IPS DF 6.9 (cell line): Measurements from ENCODE around the gene PCDHAC1.
A peak's percentile ranks its signal among the peaks of the same experiment; 100 is the strongest.

ENCODE experiments used
- DNase-seq: peaks from one replicate; pipeline ENCODE4 v3.0.0-alpha.2; 2013; ENCODE audit warnings: low read depth, low spot score
- H3K27ac ChIP-seq: one replicate; pipeline ENCODE4 v1.5.1; 2013; ENCODE audit warnings: low read length, control low read depth
- H3K27me3 ChIP-seq: 2 replicates; pipeline ENCODE4 v1.6.1; 2013; ENCODE audit warnings: mild to moderate bottlenecking, low read length; ENCODE audit not compliant: control insufficient read depth, insufficient read depth
- H3K36me3 ChIP-seq: 2 replicates; pipeline ENCODE4 v1.6.1; 2013; ENCODE audit warnings: low read length; ENCODE audit not compliant: control insufficient read depth, insufficient read depth
- H3K4me1 ChIP-seq: 2 replicates; pipeline ENCODE4 v1.6.1; 2013; ENCODE audit warnings: low read length; ENCODE audit not compliant: control insufficient read depth, insufficient read depth
- H3K4me3 ChIP-seq: 2 replicates; pipeline ENCODE4 v1.5.1; 2013; ENCODE audit warnings: mild to moderate bottlenecking, low read length
- H3K9me3 ChIP-seq: 2 replicates; pipeline ENCODE4 v1.6.1; 2013; ENCODE audit warnings: low read length, inconsistent platforms; ENCODE audit not compliant: control insufficient read depth, insufficient read depth
- WGBS: extraction: QIAGEN DNeasy Blood & Tissue Kit; methylation state at CpG from one replicate; pipeline ENCODE4 v1.1.7; 2013; ENCODE audit warnings: mixed read lengths, missing lambda C conversion rate; ENCODE audit not compliant: insufficient read length, insufficient coverage; 5-methylcytosine and 5-hydroxymethylcytosine counted together

The PCDHAC1 gene

DNA sequence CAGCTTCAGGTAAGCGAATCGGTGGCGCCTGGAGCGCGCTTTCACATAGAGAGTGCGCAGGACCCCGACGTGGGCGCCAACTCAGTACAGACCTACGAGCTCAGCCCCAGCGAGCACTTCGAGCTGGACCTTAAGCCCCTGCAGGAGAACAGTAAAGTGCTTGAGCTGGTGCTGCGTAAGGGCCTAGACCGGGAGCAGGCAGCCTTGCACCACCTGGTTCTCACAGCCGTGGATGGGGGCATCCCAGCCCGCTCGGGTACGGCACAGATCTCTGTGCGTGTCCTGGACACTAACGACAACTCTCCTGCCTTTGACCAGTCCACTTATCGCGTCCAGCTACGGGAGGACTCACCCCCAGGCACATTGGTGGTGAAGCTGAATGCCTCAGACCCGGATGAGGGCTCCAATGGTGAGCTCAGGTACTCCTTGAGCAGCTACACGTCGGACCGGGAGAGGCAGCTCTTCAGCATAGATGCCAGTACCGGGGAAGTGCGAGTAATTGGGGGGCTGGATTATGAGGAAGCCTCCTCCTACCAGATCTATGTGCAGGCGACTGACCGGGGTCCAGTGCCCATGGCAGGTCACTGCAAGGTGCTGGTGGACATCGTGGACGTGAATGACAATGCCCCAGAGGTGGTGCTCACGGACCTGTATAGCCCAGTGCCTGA, 41.3 kb downstream of the PCDHAC1 start:
- DNase-seq: no peak
- H3K9me3 ChIP-seq: no peaks in the 10 kb centered on the region
- H3K4me1 ChIP-seq: peaks cover 4% of the 10 kb centered on the region; the same call in 1 of the 2 replicates
- no CpG with 5 or more reads among the region's 34 CpGs for WGBS
- H3K36me3 ChIP-seq: no peaks in the 10 kb centered on the region
- no peak overlapping the region for H3K27ac ChIP-seq
- peak overlapping the region; percentile 64; the same call in 1 of the 2 replicates for H3K4me3 ChIP-seq
- peaks cover 3% of the 10 kb centered on the region; the same call in 1 of the 2 replicates for H3K27me3 ChIP-seq

DNA sequence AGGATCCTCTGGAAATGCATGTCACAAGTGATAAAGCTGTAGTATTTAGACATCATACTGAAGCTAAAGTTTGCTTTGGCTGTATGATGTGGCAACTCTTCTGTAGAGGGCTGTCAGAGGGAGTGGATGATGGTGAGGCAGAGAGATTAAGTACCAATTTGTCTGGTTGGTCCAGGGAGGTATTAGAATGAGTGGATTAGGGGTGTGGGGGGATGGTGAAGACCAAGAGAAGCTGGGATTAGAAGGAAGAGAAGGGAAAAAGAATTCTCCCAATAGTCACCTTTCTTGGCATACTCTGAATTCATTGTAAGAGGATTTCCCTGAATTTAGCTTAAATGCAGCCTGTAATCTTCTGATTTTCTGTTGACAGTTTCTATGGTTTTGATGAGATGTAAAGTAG, 43.8 kb downstream of the PCDHAC1 start:
- H3K9me3 ChIP-seq: no peaks in the 10 kb centered on the region
- H3K4me3 ChIP-seq: no peak overlapping the region
- H3K27me3 ChIP-seq: peaks cover 3% of the 10 kb centered on the region; the same call in 1 of the 2 replicates
- H3K36me3 ChIP-seq: no peaks in the 10 kb centered on the region
- no peak overlapping the region for H3K27ac ChIP-seq
- DNase-seq: no peak
- H3K4me1 ChIP-seq: peaks cover 4% of the 10 kb centered on the region; the same call in 1 of the 2 replicates

DNA sequence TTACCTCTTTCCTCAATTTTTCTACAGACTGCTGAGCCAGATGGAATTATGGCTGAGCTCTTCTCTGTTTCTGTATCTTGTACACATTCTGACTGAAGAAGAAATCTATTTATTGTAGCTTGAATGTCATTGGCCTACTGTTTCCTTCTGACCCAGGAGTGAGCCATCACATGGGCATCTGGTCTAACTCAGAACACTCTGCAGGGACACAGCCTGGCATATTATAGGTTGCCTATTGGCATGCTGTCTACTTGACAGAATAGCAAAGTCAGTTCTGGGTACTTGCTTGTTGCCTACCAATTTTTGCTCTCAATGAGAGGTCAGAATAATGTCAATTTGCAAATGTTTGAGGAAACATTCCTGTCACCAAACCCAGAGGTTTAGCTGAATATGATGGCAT, 47.5 kb downstream of the PCDHAC1 start:
- H3K9me3 ChIP-seq: no peaks in the 10 kb centered on the region
- no peaks in the 10 kb centered on the region for H3K36me3 ChIP-seq
- H3K4me1 ChIP-seq: no peaks in the 10 kb centered on the region
- no peak for DNase-seq
- no peaks in the 10 kb centered on the region for H3K27me3 ChIP-seq
- H3K4me3 ChIP-seq: no peak overlapping the region
- no peak overlapping the region for H3K27ac ChIP-seq

DNA sequence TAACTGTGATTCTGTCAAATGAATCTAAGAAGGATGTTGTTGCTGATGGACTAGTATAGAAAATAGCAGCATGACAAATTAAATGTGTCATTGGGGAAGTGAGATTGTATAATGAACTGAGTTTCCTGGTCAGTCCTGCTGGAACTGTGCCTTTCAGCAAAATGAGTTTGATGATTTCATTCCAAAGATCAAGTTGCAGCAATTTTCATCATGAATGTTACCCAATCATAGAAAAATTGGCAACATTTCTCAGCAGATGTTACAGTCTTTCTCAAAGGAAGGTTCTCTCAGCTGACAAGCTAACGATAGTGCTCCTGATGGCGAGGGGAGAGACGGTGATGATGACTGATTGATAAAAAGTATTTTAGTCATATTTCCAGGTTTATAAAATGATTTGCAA, 50.9 kb downstream of the PCDHAC1 start:
- WGBS: no CpG with 5 or more reads among the region's 3 CpGs
- DNase-seq: no peak
- Histone ChIP-seq H3K9me3 (no peaks in the 10 kb centered on the region), H3K4me1 (no peaks in the 10 kb centered on the region), H3K27me3 (no peaks in the 10 kb centered on the region), H3K27ac (no peak overlapping the region), H3K4me3 (no peak overlapping the region), H3K36me3 (no peaks in the 10 kb centered on the region)

DNA sequence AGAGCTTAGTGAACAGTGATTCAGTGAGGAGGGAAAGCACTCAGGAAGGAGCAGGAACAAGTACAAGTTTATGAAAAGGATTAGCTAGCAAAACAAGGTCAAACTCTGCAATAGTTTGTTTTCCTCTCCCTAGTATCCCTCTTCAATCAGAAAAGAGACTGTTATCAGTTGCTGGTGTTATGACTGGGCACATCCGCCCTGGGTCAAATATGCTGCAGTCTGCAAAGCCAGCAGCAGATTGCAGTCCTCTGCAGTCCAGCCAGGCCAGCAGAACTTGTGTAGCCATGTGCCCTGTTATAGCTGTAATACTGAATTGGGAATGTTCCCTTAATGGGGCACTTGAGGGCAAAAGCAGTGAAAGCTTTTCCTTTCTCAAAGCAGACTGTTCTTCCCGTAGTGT, 52.2 kb downstream of the PCDHAC1 start:
- DNase-seq: no peak
- H3K27ac ChIP-seq: no peak overlapping the region
- no peaks in the 10 kb centered on the region for H3K4me1 ChIP-seq
- no CpG with 5 or more reads among the region's 2 CpGs for WGBS
- H3K9me3 ChIP-seq: no peaks in the 10 kb centered on the region
- no peak overlapping the region for H3K4me3 ChIP-seq
- no peaks in the 10 kb centered on the region for H3K27me3 ChIP-seq
- no peaks in the 10 kb centered on the region for H3K36me3 ChIP-seq

DNA sequence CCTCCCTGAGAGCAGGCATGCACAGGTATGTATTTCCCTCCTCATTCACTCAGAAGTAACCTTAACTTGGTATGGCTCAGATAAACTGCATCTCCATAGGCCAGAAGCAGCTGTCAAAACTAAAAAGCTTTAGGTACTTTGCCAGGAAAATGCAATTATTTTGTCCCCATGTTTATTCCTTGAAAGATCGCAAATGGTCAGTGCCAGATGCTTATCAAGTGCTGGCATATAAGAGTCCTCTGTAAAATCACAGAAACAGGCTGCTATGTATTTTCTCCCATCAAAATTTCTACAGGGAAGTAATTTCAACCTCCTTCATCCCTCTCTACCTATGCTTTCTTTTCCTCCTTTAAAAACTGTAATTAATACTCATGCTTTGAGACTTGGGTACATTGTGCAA, 52.9 kb downstream of the PCDHAC1 start:
- Histone ChIP-seq H3K4me3 (no peak overlapping the region), H3K36me3 (no peaks in the 10 kb centered on the region), H3K27ac (no peak overlapping the region), H3K4me1 (no peaks in the 10 kb centered on the region), H3K9me3 (no peaks in the 10 kb centered on the region), H3K27me3 (no peaks in the 10 kb centered on the region)
- no peak for DNase-seq
- WGBS: no CpG with 5 or more reads among the region's 1 CpG
